Psoas muscle (tissue), 8 donors: ENCODE results near the gene PRRX2. TPM values are rescaled to one million over a fixed set of nuclear protein-coding genes. Genes with fewer than 3 reads are reported as not detected.

Experiments
- ATAC-seq, 4 donors: fragments of 200-7000 bp; cut with Tn5 transposase; one replicate each; pipeline ENCODE4 v1.9.1; 2020; ENCODE audit warnings: moderate library complexity in 3 of 4, mild to moderate bottlenecking in 2 of 4
- DNase-seq, 2 donors: peaks; one replicate each; pipeline ENCODE4 v3.0.0-alpha.2; 2020
- H3K27ac ChIP-seq: fragments of 200-600 bp; one replicate; pipeline ENCODE4 v1.8.0; 2022
- H3K27me3 ChIP-seq, 3 donors: fragments of 200-600 bp in 1 of 3; one replicate each; pipeline versions ENCODE4 v1.6.1 to v1.8.0; 2013 to 2022; ENCODE audit warnings: low read length in 2 of 3, mild to moderate bottlenecking in 2 of 3, moderate library complexity in 1 of 3; ENCODE audit not compliant: insufficient read depth in 3 of 3
- H3K36me3 ChIP-seq, 2 donors: fragments of 200-600 bp in 1 of 2; one replicate each; pipeline versions ENCODE4 v1.6.1 to v1.8.0; 2013 to 2022; ENCODE audit warnings: low read depth in 1 of 2, mild to moderate bottlenecking in 1 of 2, moderate library complexity in 1 of 2; ENCODE audit not compliant: insufficient read depth in 1 of 2
- H3K4me1 ChIP-seq: fragments of 200-600 bp; one replicate; pipeline ENCODE4 v1.8.0; 2022
- H3K4me3 ChIP-seq: fragments of 200-600 bp; one replicate; pipeline ENCODE4 v1.8.0; 2022; ENCODE audit warnings: mild to moderate bottlenecking
- H3K9me3 ChIP-seq: fragments of 200-600 bp; one replicate; pipeline ENCODE4 v1.8.0; 2022
- CTCF ChIP-seq: fragments of 200-600 bp; IDR thresholded peaks from one replicate; pipeline ENCODE4 v1.8.0; 2022; ENCODE audit warnings: antibody characterized with exemption
- WGBS, 3 donors: extraction: QIAGEN DNeasy Blood & Tissue Kit; methylation state at CpG; one replicate each; pipeline versions ENCODE4 v1.1.6 to v1.1.7; 2013; 5-methylcytosine and 5-hydroxymethylcytosine counted together
- intact Hi-C, 2 donors: fragments of 100-400 bp; cut with DNase I; formaldehyde crosslinking; loops; one replicate each; pipeline versions ENCODE4 v1.11.0 to v1.14.2; 2022
- long read RNA-seq, 2 donors: library from polyadenylated mRNA; unstranded; transcript quantifications; one replicate each; pipeline ENCODE4 v2.0.0, GENCODE V29; 2021
- polyA plus RNA-seq, 3 donors: library from polyadenylated mRNA; stranded (reverse); fragments of 200-250 nt; gene quantifications; one replicate each; pipeline ENCODE4 v1.2.3, GENCODE V29; 2013
- total RNA-seq, 4 donors: library from RNA; stranded (reverse); fragmentation: NEBNext Ultra II Directional in 2 of 4; extraction: Animal tissue kit (Norgen Biotek cat#: 25700) in 2 of 4; gene quantifications; one replicate each; pipeline versions ENCODE4 v1.2.1 to v1.2.4, GENCODE V29; 2021 to 2023
- donor health status: healthy with polysubstance abuse.
- donor health status: DM: no; HTN: no; CAD: no; lungs with moderate emphysema.
- donor health status: Bipolar disorder and iron deficiency.
- donor health status: healthy.
- donor health status: DM: yes; HTN: yes; CAD: no.
- donor health status: DM: no; HTN: no; CAD: no.
- donor health status: DM: no; HTN: no; CAD: no.
- donor health status: DM: yes; HTN: yes; CAD: no.

Gene PRRX2
- total RNA-seq, result 1 to 10 TPM in 1 of 4 donors, under 1 TPM in 3; 0.27 to 1.1 (median 0.50) TPM
- under 1 TPM; 0.03 to 0.52 (median 0.34) TPM for polyA plus RNA-seq
- long read RNA-seq, donor 1, partial matches to known transcripts, result 0 of 1 reads
- long read RNA-seq, donor 1, other reads (novel, unspliced or antisense), result 0 of 1 reads
- long read RNA-seq, donor 2, result 0 reads

- 0 to 1% (median 1%) methylated on average over 5 to 37 of the region's 37 CpGs for WGBS, 3 donors
- DNase-seq (peak in 1 of 2 donors; percentile 56), ATAC-seq (peak in 1 of 4 donors; percentile 41)
- no peaks in the 10 kb centered on the region for H3K9me3 ChIP-seq
- H3K4me1 ChIP-seq, result no peaks in the 10 kb centered on the region
- H3K36me3 ChIP-seq, result no peaks in the 10 kb centered on the region
- peaks cover 0 to 68% (median 18%) of the 10 kb centered on the region in 3 donors for H3K27me3 ChIP-seq
- no peak within 1 kb of the TSS for H3K27ac ChIP-seq
- TF ChIP-seq CTCF, result no peak
- H3K4me3 ChIP-seq, result peak within 1 kb of the TSS; percentile 47
- intact Hi-C loops, result no loop called here
Observed at GRCh38 chr9:129665389-129665775, at the start of gene PRRX2. Gene PRRX2 (plus strand): TSS chr9:129665647. CDS start chr9:129665868, 221 bp downstream.

- WGBS, 3 donors, result 5 to 32% (median 8%) methylated on average over 1 of the region's 1 CpG
- ATAC-seq (no peak), DNase-seq (no peak)
- Histone ChIP-seq H3K27me3 (peaks cover 0 to 31% (median 7%) of the 10 kb centered on the region in 3 donors), H3K36me3 (no peaks in the 10 kb centered on the region), H3K4me3 (no peak overlapping the region), H3K27ac (no peak overlapping the region), H3K9me3 (no peaks in the 10 kb centered on the region), H3K4me1 (peaks cover 7% of the 10 kb centered on the region)
- TF ChIP-seq CTCF, result no peak
- intact Hi-C loops, result no loop called here
Observed at GRCh38 chr9:129617167-129617566, 48.3 kb upstream of the PRRX2 start.

- WGBS, 3 donors, result 1% methylated on average over 52 to 82 of the region's 82 CpGs
- DNase-seq (no peak), ATAC-seq (peak in 2 of 4 donors; percentile 11 to 27)
- H3K36me3 ChIP-seq, result no peaks in the 10 kb centered on the region
- no peaks in the 10 kb centered on the region for H3K9me3 ChIP-seq
- H3K27me3 ChIP-seq, result peaks cover 0 to 31% (median 7%) of the 10 kb centered on the region in 3 donors
- intact Hi-C loops, result no loop called here
- peaks cover 7% of the 10 kb centered on the region for H3K4me1 ChIP-seq
- TF ChIP-seq CTCF, result no peak
- H3K27ac ChIP-seq, result no peak overlapping the region
- H3K4me3 ChIP-seq, result peak overlapping the region; percentile 64
Observed at GRCh38 chr9:129619787-129620668, 45.4 kb upstream of the PRRX2 start.

GRCh38 chr9:129620669-129621295 is 44.7 kb upstream of the PRRX2 start, which contains the start of gene C9orf50:
Gene C9orf50 (minus strand): TSS chr9:129621101. CDS start chr9:129620574, 527 bp downstream.
- H3K27ac ChIP-seq, result no peak within 1 kb of the TSS
- H3K9me3 ChIP-seq, result no peaks in the 10 kb centered on the region
- H3K4me1 ChIP-seq, result peaks cover 7% of the 10 kb centered on the region
- peaks cover 0 to 31% (median 7%) of the 10 kb centered on the region in 3 donors for H3K27me3 ChIP-seq
- WGBS, 3 donors, result 20 to 23% (median 20%) methylated on average over 21 of the region's 21 CpGs
- TF ChIP-seq CTCF, result no peak
- ATAC-seq (no peak), DNase-seq (no peak)
- intact Hi-C loops, result no loop called here
- H3K36me3 ChIP-seq, result no peaks in the 10 kb centered on the region
- peak within 1 kb of the TSS; percentile 64 for H3K4me3 ChIP-seq
